CD14-positive monocyte (primary cell): ENCODE results near the gene GLI3. TPM values are rescaled to one million over a fixed set of nuclear protein-coding genes. Genes with fewer than 3 reads are reported as not detected.

Source experiments
- DNase-seq, 3 donors: peaks; one replicate each; pipeline ENCODE4 v3.0.0-alpha.2; 2011 to 2022
- H2AFZ ChIP-seq: 2 replicates; pipeline ENCODE4 v1.6.0; 2012; ENCODE audit warnings: mild to moderate bottlenecking, low read depth, low read length, inconsistent platforms; ENCODE audit not compliant: insufficient read depth, poor library complexity, severe bottlenecking
- H3K27ac ChIP-seq, 2 donors: 1 replicate in 1 of 2; 2 replicates in 1 of 2; pipeline ENCODE4 v1.5.1; 2012 to 2013; ENCODE audit warnings: low read length in 2 of 2, control low read depth in 1 of 2, inconsistent platforms in 1 of 2, low read depth in 1 of 2, mild to moderate bottlenecking in 1 of 2
- H3K27me3 ChIP-seq, 2 donors: one replicate each; pipeline versions ENCODE4 v1.6.0 to v1.6.1; 2011 to 2013; ENCODE audit warnings: low read length in 2 of 2; ENCODE audit not compliant: control insufficient read depth in 2 of 2, insufficient read depth in 2 of 2
- H3K36me3 ChIP-seq, 2 donors: replicated peaks in 1 of 2; 1 replicate in 1 of 2; 2 replicates in 1 of 2; pipeline versions ENCODE4 v1.5.1 to v1.6.1; 2012 to 2013; ENCODE audit warnings: low read length in 2 of 2, control low read depth in 1 of 2, inconsistent platforms in 1 of 2, mild to moderate bottlenecking in 1 of 2; ENCODE audit not compliant: insufficient read depth in 2 of 2, control insufficient read depth in 1 of 2
- H3K4me1 ChIP-seq, 2 donors: 1 replicate in 1 of 2; 2 replicates in 1 of 2; pipeline versions ENCODE4 v1.5.1 to v1.6.1; 2012 to 2013; ENCODE audit warnings: low read length in 2 of 2, control low read depth in 1 of 2, inconsistent platforms in 1 of 2, mild to moderate bottlenecking in 1 of 2, moderate library complexity in 1 of 2; ENCODE audit not compliant: insufficient read depth in 2 of 2, control insufficient read depth in 1 of 2
- H3K4me2 ChIP-seq: replicated peaks from 2 replicates; pipeline ENCODE3; 2012; ENCODE audit warnings: low read length, moderate library complexity, mild to moderate bottlenecking; ENCODE audit not compliant: poor library complexity, severe bottlenecking; ENCODE audit errors: extremely low read depth
- H3K4me3 ChIP-seq, 3 experiments: fragments of 200-600 bp in 1 of 3; sonication (generic) in 1 of 3; replicated peaks in 1 of 3; 1 replicate in 2 of 3; 2 replicates in 1 of 3; pipeline ENCODE4 v1.5.1; 2011 to 2013; ENCODE audit warnings: low read length in 3 of 3, mild to moderate bottlenecking in 3 of 3, control low read depth in 2 of 3, low read depth in 2 of 3, inconsistent platforms in 1 of 3, moderate library complexity in 1 of 3
- H3K79me2 ChIP-seq: 2 replicates; pipeline ENCODE4 v1.6.0; 2012; ENCODE audit warnings: mild to moderate bottlenecking, control low read depth, inconsistent platforms, low read length, moderate library complexity; ENCODE audit not compliant: insufficient read depth
- H3K9ac ChIP-seq: 2 replicates; pipeline ENCODE4 v1.6.0; 2017; ENCODE audit warnings: low read length, mild to moderate bottlenecking; ENCODE audit not compliant: insufficient read depth, poor library complexity, severe bottlenecking
- H3K9me3 ChIP-seq, 2 donors: replicated peaks in 1 of 2; 1 replicate in 1 of 2; 2 replicates in 1 of 2; pipeline versions ENCODE4 v1.5.1 to v1.6.1; 2012 to 2013; ENCODE audit warnings: low read length in 2 of 2, control low read depth in 1 of 2; ENCODE audit not compliant: control insufficient read depth in 1 of 2, insufficient read depth in 1 of 2
- H4K20me1 ChIP-seq: 2 replicates; pipeline ENCODE4 v1.6.0; 2012; ENCODE audit warnings: mild to moderate bottlenecking, low read length, control low read depth, moderate library complexity; ENCODE audit not compliant: insufficient read depth
- H3K27ac Mint-ChIP-seq, 7 donors: one replicate each; pipeline ENCODE4 v1.8.0; 2020; ENCODE audit warnings: mild to moderate bottlenecking in 7 of 7, mixed read lengths in 7 of 7, moderate library complexity in 6 of 7, inconsistent platforms in 2 of 7
- H3K27me3 Mint-ChIP-seq, 3 donors: one replicate each; pipeline ENCODE4 v1.8.0; 2021 to 2022; ENCODE audit warnings: low read depth in 3 of 3, mild to moderate bottlenecking in 3 of 3, mixed read lengths in 3 of 3, moderate library complexity in 3 of 3, inconsistent platforms in 1 of 3
- H3K36me3 Mint-ChIP-seq, 2 donors: one replicate each; pipeline ENCODE4 v1.8.0; 2020; ENCODE audit warnings: mixed read lengths in 2 of 2, inconsistent platforms in 1 of 2, mild to moderate bottlenecking in 1 of 2
- H3K4me1 Mint-ChIP-seq: one replicate; pipeline ENCODE4 v1.8.0; 2020; ENCODE audit warnings: mild to moderate bottlenecking, mixed read lengths
- H3K4me3 Mint-ChIP-seq, 2 donors: one replicate each; pipeline ENCODE4 v1.8.0; 2020; ENCODE audit warnings: mild to moderate bottlenecking in 2 of 2, mixed read lengths in 2 of 2, moderate library complexity in 1 of 2
- H3K9me3 Mint-ChIP-seq, 7 donors: one replicate each; pipeline ENCODE4 v1.8.0; 2020 to 2022; ENCODE audit warnings: mixed read lengths in 7 of 7, mild to moderate bottlenecking in 6 of 7, moderate library complexity in 6 of 7, inconsistent platforms in 2 of 7
- WGBS: methylation state at CpG from one replicate; pipeline ENCODE4 v1.1.5; 2013; ENCODE audit warnings: missing lambda C conversion rate; ENCODE audit not compliant: insufficient coverage; 5-methylcytosine and 5-hydroxymethylcytosine counted together
- intact Hi-C, 2 donors: fragments of 100-400 bp; cut with micrococcal nuclease; formaldehyde crosslinking; loops; one replicate each; pipeline versions ENCODE4 v1.15.0 to v1.15.1; 2023
- polyA plus RNA-seq, 3 donors: library from polyadenylated mRNA; depleted of rRNA in 1 of 3; unstranded in 2 of 3; stranded (reverse) in 1 of 3; fragments of 300-500 nt in 2 of 3; fragments of >200 nt in 1 of 3; fragmentation: Illumina TruSeq in 2 of 3; gene quantifications; 1 replicate in 2 of 3; 2 replicates in 1 of 3; pipeline ENCODE4 v1.2.3, GENCODE V29; 2012 to 2021
- TF ChIP-seq, protein P1 (sequence below): fragments of 200-600 bp; IDR thresholded peaks from one replicate; pipeline ENCODE4 v1.8.0; 2022; ENCODE audit warnings: antibody characterized with exemption, mild to moderate bottlenecking

Gene GLI3
- polyA plus RNA-seq, 3 donors: not detected

DNA sequence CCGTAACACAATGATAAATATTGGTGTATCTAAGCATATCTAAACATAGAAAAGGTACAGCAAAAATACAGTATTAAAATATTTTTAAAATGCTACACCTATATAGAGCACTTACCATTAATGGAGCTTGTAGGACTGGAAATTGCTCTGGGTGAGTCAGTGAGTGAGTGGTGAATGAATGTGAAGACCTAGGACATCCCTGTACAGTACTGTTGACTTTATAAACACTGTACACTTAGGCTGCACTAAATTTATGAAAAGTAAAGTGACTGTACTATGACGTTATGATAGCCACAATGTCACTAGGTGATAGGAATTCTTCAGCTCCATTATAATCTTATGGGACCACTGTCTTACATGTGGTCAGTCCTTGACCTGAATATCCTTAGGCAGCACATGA, 147.0 kb downstream of the GLI3 start:
- Mint-ChIP-seq H3K9me3 (peaks cover 0 to 4% (median 0%) of the 10 kb centered on the region in 7 donors), H3K36me3 (no peaks in the 10 kb centered on the region), H3K4me3 (no peak overlapping the region), H3K4me1 (peaks cover 6% of the 10 kb centered on the region), H3K27ac (no peak overlapping the region), H3K27me3 (peaks cover 0 to 4% (median 0%) of the 10 kb centered on the region in 3 donors)
- no peak overlapping the region for H3K27ac ChIP-seq
- no peak overlapping the region for H3K4me2 ChIP-seq
- no peak for DNase-seq
- H3K4me3 ChIP-seq: no peak overlapping the region
- no peaks in the 10 kb centered on the region for H3K27me3 ChIP-seq
- no peak overlapping the region for H3K9ac ChIP-seq
- no peak overlapping the region for H2AFZ ChIP-seq
- no peaks in the 10 kb centered on the region for H3K79me2 ChIP-seq
- H3K36me3 ChIP-seq: no peaks in the 10 kb centered on the region
- intact Hi-C loops: no loop called here
- peaks cover 0 to 2% of the 10 kb centered on the region in 2 donors for H3K4me1 ChIP-seq
- H3K9me3 ChIP-seq: no peaks in the 10 kb centered on the region
- H4K20me1 ChIP-seq: no peaks in the 10 kb centered on the region
- 100% methylated on average over 1 of the region's 2 CpGs for WGBS
- TF ChIP-seq, protein P1, sequence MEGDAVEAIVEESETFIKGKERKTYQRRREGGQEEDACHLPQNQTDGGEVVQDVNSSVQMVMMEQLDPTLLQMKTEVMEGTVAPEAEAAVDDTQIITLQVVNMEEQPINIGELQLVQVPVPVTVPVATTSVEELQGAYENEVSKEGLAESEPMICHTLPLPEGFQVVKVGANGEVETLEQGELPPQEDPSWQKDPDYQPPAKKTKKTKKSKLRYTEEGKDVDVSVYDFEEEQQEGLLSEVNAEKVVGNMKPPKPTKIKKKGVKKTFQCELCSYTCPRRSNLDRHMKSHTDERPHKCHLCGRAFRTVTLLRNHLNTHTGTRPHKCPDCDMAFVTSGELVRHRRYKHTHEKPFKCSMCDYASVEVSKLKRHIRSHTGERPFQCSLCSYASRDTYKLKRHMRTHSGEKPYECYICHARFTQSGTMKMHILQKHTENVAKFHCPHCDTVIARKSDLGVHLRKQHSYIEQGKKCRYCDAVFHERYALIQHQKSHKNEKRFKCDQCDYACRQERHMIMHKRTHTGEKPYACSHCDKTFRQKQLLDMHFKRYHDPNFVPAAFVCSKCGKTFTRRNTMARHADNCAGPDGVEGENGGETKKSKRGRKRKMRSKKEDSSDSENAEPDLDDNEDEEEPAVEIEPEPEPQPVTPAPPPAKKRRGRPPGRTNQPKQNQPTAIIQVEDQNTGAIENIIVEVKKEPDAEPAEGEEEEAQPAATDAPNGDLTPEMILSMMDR: no peak

- H3K27ac Mint-ChIP-seq: no peak overlapping the region
- Histone ChIP-seq H3K4me3 (no peak overlapping the region), H3K4me2 (no peak overlapping the region), H4K20me1 (no peaks in the 10 kb centered on the region), H3K27me3 (no peaks in the 10 kb centered on the region), H3K79me2 (no peaks in the 10 kb centered on the region), H3K9me3 (no peaks in the 10 kb centered on the region), H2AFZ (no peak overlapping the region), H3K36me3 (no peaks in the 10 kb centered on the region), H3K4me1 (peaks cover 0 to 2% of the 10 kb centered on the region in 2 donors), H3K9ac (no peak overlapping the region), H3K27ac (no peak overlapping the region)
- no CpG with 5 or more reads among the region's 2 CpGs for WGBS
- TF ChIP-seq, protein P1: no peak
- H3K36me3 Mint-ChIP-seq: no peaks in the 10 kb centered on the region
- no peak overlapping the region for H3K4me3 Mint-ChIP-seq
- peaks cover 6% of the 10 kb centered on the region for H3K4me1 Mint-ChIP-seq
- intact Hi-C loops: no loop called here
- H3K9me3 Mint-ChIP-seq: peaks cover 0 to 4% (median 0%) of the 10 kb centered on the region in 7 donors
- peaks cover 0 to 6% (median 0%) of the 10 kb centered on the region in 3 donors for H3K27me3 Mint-ChIP-seq
- no peak for DNase-seq
Measured at GRCh38 chr7:42087616-42088015, 149.4 kb downstream of the GLI3 start.
